Astrocyte of the spinal cord (primary cell): Measurements from ENCODE around the gene LDAH.

ENCODE experiments used
- DNase-seq: peaks from one replicate; pipeline ENCODE4 v3.0.0; 2011; ENCODE audit warnings: low read depth, low spot score
- H3K4me3 ChIP-seq: 2 replicates; pipeline ENCODE4 v1.5.1; 2011; ENCODE audit warnings: low read depth, mild to moderate bottlenecking, low read length, moderate library complexity
- CTCF ChIP-seq: IDR thresholded peaks from 2 replicates; pipeline ENCODE4 v1.5.1; 2012; ENCODE audit warnings: low read depth, mild to moderate bottlenecking, low read length, inconsistent platforms
- in situ Hi-C: cut with HindIII; loops from 2 replicates; pipeline ENCODE4 v1.10.0; 2017; ENCODE audit warnings: low sequenced_read_pairs

Gene LDAH

GRCh38 chr2:20823917-20824316, 1.0 kb upstream of the LDAH start:
- no peak for TF ChIP-seq CTCF
- in situ Hi-C loops = no loop called here
- no peak for DNase-seq
- no peak overlapping the region for H3K4me3 ChIP-seq

GRCh38 chr2:20818820-20819219, 4.1 kb downstream of the LDAH start:
- no peak for DNase-seq
- in situ Hi-C loops = no loop called here

GRCh38 chr2:20815216-20815615, 7.7 kb downstream of the LDAH start:
- no peak for TF ChIP-seq CTCF
- in situ Hi-C loops = no loop called here
- no peak overlapping the region for H3K4me3 ChIP-seq
- DNase-seq = no peak

More at GRCh38 chr2:20818820-20819219, 4.1 kb downstream of the LDAH start:
- H3K4me3 ChIP-seq = no peak overlapping the region
- no peak for TF ChIP-seq CTCF

GRCh38 chr2:20812779-20813178, 10.1 kb downstream of the LDAH start:
- H3K4me3 ChIP-seq = no peak overlapping the region
- DNase-seq = no peak
- TF ChIP-seq CTCF = no peak
- in situ Hi-C loops = no loop called here

- DNase-seq = no peak
These were observed 16.6 kb downstream of the LDAH start for GRCh38 chr2:20806286-20806685.

GRCh38 chr2:20803974-20804373, 18.9 kb downstream of the LDAH start:
- TF ChIP-seq CTCF = no peak
- in situ Hi-C loops = no loop called here
- H3K4me3 ChIP-seq = no peak overlapping the region
- DNase-seq = no peak

More at GRCh38 chr2:20806286-20806685, 16.6 kb downstream of the LDAH start:
- in situ Hi-C loops = no loop called here
- TF ChIP-seq CTCF = no peak
- H3K4me3 ChIP-seq = no peak overlapping the region

- TF ChIP-seq CTCF = no peak
- DNase-seq = no peak
- in situ Hi-C loops = no loop called here
- H3K4me3 ChIP-seq = no peak overlapping the region
These were observed 19.6 kb downstream of the LDAH start for GRCh38 chr2:20803226-20803682.
